SKM-1 (cell line): ENCODE data around the gene NAPB.
"Not testable (repeated sequence)": the region's sequence is repeated elsewhere in the genome, so short reads cannot be mapped to it uniquely, and the experiment has no call there.

ENCODE experiments used
- DNase-seq: peaks from one replicate; lab custom pipeline; 2025; ENCODE audit not compliant: unreplicated experiment; lab: John Stamatoyannopoulos, UW

NAPB gene

GRCh38 chr20:23349338-23350195, 71.7 kb downstream of the NAPB start:
- peak; percentile 45 for DNase-seq

- DNase-seq: not testable (repeated sequence)
Measured at GRCh38 chr20:23348510-23348909, 72.8 kb downstream of the NAPB start.

GRCh38 chr20:23347791-23348190, 73.5 kb downstream of the NAPB start:
- no peak for DNase-seq

GRCh38 chr20:23346002-23346401, 75.3 kb downstream of the NAPB start:
- no peak for DNase-seq

DNA sequence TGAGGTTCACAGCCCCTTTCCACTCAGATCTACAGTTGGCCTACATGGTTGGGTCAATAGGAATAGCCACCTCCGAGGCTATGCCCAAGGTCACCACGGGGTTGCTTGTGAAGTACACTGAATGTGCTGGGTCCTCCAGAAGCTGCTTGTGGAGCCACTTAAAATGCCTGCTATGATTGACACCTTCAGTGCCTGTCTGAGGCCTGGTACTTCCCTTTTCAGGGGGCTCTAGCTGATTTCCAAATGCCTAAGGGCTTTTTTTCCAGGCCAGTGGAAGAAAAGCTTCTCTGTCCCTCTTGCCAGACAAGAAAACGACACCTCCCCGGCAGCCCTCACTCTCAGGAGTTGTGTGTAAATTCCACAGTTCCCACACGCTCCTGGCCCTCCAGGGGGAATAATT, 77.0 kb downstream of the NAPB start:
- DNase-seq: no peak

DNA sequence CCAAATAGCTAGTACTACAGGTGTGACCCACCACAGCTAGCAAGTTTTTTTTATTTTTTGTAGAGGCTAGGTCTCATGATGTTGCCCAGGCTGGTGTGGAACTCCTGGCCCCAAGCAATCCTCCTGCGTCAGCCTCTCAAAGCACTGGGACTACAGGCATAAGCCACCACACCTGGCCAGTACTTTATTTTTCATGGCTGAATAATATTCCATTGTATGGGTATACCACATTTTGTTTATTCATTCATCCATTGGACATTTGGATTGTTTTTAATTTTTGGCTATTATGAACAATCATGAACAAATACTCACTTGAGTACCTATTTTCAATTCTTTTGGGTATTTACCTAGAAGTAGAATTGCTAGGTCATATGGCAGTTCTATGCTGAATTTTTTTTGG, 77.7 kb downstream of the NAPB start:
- DNase-seq: no peak

DNA sequence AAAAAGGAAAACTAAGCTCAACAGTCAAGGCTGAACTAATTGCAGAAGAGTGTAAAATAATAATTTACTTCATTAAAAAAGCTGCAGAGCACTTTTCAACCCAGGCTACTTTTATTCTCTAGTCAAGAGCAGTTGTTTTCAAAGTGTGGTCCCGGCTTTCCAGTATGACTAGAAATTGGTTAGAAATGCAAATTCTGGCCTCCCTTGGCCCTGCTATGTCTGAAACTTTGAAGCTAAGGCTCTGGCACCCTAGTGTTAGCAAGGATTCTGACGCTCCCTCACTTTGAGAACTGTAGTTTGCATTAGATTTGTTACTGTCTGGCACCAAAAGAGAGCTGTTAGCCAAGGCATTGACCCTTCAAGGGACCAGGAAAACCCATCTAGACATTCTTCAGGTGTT, 80.2 kb downstream of the NAPB start:
- DNase-seq: no peak

GRCh38 chr20:23340524-23340923, 80.8 kb downstream of the NAPB start:
- DNase-seq: peak; percentile 6

- DNase-seq: no peak
Measured at GRCh38 chr20:23339986-23340385, 81.3 kb downstream of the NAPB start.

DNA sequence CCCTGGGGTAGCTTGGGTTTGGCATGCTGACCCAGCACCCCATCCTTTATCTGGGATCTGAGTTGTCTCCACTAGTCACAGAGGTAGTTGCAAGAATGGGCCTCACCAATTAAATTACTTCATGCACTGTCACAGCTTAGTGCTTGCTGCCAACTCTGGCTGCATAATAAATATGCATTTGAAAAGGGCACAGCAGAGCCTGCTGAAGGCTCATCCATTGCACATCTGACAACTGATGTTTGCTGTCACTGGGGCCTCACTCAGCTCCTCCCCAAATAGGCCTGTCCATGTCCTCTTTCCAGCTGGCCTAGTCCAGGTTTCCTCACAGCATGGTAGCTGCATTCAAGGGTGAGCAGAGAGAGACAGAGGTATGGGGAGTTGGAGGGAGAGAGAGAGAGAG, 84.0 kb downstream of the NAPB start:
- DNase-seq: no peak

DNA sequence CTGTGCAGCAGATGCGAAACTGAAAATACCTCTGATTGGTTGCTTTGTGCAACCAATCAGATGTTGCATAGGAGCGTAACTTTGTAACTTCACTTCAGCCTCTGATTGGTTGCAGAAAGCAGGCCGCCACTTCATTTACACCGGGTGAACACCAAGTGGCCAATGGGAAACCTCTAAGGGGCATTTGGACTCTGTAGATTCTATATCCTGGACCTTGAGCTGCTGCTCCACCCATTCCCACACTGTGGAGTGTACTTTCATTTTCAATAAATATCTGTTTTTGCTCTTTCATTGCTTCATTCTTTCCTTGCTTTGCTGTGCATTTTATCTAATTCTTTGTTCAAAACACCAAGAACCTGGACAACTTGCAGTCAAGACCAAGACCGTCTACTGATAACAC, 84.8 kb downstream of the NAPB start:
- no peak for DNase-seq

DNA sequence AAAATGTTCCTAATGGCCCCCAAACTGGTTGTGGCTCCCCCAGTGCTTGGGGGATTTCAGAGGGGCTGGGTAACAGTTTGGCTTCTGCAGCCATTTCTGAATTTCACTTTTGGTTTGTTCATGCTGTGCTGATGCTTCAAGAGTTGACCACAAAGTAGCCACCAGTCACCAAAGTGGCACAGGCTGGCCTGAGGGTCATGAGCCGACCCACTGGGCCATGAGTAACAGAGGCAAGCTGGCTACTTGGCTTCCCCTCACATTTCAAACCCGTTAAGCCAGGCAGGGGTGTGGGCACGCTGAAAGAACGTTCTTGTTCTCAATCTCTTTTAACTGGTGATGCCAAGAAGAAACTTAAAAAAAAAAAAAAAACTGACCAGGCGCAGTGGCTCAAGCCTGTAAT, 85.8 kb downstream of the NAPB start:
- DNase-seq: no peak

DNA sequence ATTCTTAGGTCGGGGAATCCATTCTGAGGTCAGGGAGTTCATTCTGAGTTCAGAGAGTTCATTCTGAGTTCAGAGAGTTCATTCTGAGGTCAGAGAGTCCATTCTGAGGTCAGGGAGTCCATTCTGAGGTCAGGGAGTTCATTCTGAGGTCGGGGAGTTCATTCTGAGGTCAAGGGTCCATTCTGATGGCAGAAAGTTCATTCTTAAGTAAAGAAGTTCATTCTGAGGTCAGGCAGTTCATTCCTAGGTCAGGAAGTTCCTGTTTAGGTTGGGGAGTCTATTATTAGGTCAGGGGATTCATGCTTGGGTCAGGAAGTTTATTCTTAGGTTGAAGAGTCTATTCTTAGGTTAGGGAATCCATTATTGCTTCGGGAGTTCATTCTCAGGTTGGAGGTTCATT, 87.2 kb downstream of the NAPB start:
- peak; percentile 13 for DNase-seq

GRCh38 chr20:23332467-23332866, 88.8 kb downstream of the NAPB start:
- no peak for DNase-seq

DNA sequence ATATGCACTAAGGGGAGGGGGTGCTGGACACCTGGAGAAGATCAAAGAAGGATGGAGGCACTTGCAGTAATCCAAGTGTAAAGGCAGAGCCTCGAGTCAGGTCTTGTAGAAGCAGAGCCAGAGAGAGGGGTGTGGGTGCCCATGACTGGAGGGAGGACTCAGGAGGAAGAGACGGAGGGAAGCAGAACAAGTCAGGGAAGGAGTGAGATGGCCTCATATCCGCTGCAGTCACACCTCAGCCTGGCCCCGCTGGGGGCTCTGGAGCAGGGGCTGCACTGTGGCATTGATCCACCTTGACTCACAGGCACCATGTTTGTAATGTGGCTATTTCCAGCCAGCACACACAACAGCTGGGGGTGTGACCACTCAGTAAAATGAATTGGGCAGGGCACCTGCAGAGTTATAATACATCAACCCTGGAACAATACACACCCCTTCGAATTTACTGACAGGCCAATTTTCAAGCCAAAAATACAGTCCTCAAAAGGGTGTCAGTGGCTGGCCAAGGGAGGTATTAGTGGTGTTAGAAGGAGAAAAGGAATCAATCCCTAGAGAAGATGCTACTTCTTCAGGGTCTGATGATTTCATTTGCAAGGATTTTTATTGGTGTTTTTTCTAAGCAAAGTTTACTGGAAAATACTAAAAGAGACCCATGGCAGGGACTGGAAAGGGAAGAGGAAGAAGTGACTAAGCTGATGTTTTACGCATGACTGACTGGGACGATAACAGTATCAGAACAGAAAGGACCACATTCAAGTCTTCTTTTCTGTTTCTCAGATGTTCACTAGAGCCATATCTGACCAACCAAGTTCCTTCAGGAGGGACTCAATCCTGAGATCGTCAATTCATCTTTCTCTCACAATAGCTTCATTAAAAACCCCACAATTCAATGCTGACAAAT, 89.6 kb downstream of the NAPB start:
- peak; percentile 5 for DNase-seq

GRCh38 chr20:23327617-23328333, 93.5 kb downstream of the NAPB start:
- no peak for DNase-seq

GRCh38 chr20:23326774-23327173, 94.5 kb downstream of the NAPB start:
- no peak for DNase-seq

DNA sequence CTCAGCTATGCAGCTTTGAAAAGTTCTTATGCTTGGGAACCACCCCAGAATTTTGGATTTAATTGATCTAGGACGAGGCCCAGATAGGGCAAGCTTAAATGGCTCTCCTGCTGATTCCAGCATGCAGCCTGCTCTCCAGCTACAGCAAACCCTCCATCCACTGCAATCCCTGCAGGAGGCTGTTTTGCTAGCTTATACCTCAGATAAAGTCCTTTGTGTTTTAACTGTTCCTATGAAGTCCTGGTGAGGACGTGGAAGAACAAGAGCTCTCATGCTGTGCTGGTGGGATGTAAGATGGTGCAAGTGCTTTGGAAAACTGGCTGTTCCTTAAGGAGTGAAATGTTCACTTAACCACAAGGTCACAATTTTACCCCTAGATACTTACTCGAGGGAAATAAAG, 96.2 kb downstream of the NAPB start:
- DNase-seq: no peak
